ENCODE results near the gene DFFA.

DNA sequence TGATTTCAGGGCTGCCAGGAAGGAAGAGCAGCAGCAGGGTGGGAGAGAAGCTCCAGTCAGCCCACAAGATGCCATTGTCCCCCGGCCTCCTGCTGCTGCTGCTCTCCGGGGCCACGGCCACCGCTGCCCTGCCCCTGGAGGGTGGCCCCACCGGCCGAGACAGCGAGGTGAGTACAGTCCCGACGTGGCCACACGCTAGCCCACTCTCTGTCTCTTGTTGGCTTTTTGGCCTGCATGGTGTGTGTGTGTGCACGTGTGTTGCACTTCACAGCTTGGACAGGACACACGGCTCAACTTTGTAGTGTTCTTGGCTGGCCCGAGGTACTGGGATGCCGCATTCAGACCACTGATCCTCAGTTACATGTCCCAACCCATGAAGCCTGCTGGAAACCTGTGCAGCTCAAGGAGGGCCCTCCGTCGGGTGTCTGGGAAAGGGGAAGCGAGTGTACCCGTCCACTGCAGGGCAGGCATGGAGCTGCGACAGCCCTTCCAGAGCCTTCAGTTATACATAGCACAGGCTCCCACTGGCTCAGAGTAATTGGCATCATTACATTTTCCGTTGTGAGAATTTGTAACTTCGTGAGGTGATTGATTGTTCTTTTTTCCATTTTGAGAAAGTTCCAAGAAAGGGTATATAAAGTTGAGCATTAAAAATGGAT is 22.0 kb downstream of the DFFA start:
- TF ChIP-seq, protein P1, sequence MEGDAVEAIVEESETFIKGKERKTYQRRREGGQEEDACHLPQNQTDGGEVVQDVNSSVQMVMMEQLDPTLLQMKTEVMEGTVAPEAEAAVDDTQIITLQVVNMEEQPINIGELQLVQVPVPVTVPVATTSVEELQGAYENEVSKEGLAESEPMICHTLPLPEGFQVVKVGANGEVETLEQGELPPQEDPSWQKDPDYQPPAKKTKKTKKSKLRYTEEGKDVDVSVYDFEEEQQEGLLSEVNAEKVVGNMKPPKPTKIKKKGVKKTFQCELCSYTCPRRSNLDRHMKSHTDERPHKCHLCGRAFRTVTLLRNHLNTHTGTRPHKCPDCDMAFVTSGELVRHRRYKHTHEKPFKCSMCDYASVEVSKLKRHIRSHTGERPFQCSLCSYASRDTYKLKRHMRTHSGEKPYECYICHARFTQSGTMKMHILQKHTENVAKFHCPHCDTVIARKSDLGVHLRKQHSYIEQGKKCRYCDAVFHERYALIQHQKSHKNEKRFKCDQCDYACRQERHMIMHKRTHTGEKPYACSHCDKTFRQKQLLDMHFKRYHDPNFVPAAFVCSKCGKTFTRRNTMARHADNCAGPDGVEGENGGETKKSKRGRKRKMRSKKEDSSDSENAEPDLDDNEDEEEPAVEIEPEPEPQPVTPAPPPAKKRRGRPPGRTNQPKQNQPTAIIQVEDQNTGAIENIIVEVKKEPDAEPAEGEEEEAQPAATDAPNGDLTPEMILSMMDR (IDR thresholded peaks at IDR 0.05; ENCODE audit: low read depth, low read length, missing input control), result no peak
- TF ChIP-seq YY1 (IDR thresholded peaks at IDR 0.05) (no peak), RAD21 (IDR thresholded peaks at IDR 0.05) (no peak), HNF4G (IDR thresholded peaks at IDR 0.05) (no peak)
